ENCODE results near the gene SZT2.

GRCh38 chr1:43410571-43410970 lies 20.9 kb downstream of the SZT2 start:
- TF ChIP-seq CTCF (conservative IDR thresholded peaks at IDR 0.05) (no peak), EZH2 (IDR thresholded peaks at IDR 0.05; ENCODE audit: low read depth) (no peak)
